Activated CD4-positive, alpha-beta T cell treated with anti-CD3 and anti-CD28 coated beads for 1 hour (primary cell): ENCODE results near the gene CHDH.

Source experiments
- DNase-seq: peaks from one replicate; pipeline ENCODE4 v3.0.0-alpha.2; 2020

CHDH gene

DNA sequence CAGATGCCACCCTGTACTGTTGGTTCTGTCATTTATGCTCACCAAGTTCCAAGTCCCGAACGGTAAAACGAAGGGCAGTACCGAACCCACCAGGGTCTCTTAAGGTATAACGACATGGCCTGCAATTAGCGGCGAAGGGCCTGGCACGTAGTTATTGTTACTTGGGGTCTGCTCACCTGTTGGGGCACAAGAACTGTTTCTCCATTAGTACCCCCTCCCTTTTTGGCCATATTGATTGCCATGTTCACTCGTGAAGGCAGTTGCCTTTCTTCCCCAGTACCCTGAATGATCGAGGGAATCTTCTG, 584 bp upstream of the CHDH start:
- DNase-seq: no peak

DNA sequence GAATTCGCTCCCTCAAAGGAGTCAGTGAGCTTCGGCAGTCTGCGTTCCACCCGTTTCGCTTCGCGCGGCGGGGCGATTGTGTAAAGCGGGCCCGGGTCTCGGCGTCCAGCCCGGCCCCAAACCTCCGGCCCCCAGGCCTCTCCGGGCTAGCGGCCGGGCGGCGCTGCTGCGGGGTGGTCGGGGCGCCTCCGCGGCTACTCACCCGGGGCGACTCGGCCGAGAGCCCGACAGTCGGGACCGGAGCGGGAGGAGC, 412 bp downstream of the CHDH start:
- DNase-seq: no peak

- DNase-seq: no peak
These were observed 927 bp downstream of the CHDH start for GRCh38 chr3:53845103-53845880.

DNA sequence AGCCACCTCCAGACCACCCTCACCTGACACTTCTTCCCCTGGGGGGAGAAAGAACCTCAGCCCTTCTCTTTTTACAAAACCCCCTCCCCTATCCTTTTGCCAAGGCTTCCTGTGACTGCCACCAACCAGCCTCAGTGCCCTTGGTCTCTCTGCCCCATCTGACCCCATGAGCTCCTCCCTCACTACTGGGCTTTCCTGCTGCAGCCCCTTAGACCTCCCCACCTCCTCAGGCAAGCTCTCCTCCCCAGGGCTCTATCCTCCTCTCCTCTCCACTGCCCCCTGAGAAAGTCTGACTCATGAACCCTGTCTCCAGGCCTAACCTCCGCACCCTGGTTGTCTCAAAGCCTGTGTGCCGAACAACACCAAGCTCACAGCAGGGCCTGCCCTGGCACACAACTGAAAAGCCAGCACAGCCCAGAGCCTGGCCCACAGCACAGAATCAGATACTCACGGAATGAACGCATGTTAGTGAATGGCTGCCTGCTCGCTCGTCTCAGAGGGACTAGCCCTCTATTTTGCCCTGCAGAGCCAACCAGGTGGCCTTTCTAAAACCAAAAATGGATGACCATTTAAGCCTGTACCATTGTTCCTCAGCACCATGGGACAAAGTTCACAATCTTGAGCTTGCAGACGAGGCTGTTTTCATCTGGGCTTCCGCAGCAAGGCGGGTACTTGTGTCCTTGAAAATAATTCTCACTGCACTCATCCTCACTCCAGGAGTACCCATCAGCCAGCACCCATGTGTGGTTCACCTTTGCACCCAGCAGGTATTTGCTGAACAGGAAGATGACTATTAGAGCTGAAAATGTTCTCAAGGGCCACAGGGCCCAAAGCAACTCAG, 1.7 kb downstream of the CHDH start:
- no peak for DNase-seq

DNA sequence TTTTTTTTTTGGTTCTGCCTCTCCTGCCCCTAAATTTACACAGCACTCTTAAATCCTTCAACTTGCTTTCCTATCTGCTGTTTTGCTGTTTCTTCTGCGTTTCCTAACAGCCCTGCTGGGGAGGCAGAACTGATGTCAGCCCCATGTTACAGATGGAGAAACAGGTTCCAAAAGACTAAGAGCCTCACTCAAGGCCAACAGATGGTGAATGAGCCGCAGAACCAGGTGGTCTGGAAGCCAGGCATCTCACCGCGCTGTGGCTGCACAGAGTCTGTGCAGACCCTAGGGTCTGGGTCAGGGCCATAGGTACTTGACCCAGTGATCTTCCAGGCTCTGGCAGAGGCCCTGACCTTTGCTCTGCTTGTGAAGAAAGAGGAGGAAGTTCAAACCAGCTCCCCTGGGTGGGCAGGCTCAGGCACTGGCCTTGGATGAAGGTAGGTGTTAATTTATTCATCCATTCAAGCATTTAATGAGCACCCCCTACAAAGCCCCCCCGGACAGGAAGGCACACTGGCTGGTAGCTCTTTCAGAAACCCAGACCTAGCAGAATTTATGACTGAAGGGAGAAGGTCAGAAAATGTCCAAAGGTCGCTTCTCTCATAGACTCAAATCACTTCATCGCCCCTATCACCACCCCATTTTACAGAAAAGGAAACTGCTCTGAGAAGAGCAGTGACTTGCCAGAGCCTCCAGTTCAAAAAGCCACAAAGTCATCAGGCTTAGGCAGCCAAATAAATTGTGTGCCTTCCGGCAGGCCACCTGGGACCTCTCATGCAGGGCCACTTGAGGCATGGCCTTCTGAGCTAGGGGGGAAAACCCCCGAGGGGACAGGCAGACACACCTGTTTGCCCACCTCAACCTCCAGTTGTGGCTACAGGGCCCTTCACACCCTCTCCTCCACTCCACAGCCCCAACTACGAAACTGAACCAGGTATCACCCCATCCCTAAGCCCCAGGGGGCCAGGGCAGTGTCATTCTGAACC, 2.7 kb downstream of the CHDH start:
- DNase-seq: no peak

DNA sequence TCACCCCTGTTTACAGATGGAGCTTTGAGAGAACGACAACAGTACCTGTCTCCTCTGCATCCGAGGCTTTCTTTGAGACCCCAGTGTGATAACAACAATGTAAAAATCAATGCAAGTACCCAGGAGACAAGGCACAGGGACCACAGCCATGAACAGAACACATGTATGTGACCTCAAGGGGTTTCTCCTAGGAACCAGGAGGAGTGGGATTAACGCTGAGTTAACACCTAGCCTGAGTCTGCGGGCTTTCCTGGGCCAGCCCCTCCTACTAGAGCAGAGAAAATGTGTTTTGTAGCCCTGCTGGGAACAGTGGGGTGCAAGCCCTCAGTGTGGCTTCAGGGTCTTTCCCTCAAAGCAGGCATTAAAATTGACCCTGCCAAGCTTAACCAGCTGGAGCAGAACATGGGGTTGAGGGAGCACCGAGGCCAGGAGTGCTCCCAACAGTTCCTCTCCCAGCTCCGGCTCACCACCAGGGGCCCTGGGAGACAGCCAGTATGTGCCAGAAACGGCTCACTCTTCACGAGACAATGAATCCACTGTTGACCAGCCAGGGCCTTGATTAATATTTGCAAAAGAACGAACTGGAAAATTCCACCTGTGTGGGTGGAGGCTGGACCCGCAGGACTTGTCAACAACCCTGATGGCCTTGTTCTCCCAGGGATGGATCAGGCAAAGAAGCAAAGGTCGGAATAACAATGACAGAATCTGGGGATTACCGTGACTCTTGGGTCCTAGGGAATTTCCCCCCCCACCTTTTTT, 3.6 kb downstream of the CHDH start:
- DNase-seq: no peak

- no peak for DNase-seq
These were observed 4.9 kb downstream of the CHDH start for GRCh38 chr3:53841296-53841695.

GRCh38 chr3:53837331-53837730, 8.9 kb downstream of the CHDH start:
- DNase-seq: no peak

- no peak for DNase-seq
These were observed 9.9 kb downstream of the CHDH start for GRCh38 chr3:53836084-53836872.

GRCh38 chr3:53835257-53835656, 11.0 kb downstream of the CHDH start:
- no peak for DNase-seq

GRCh38 chr3:53834429-53835095, 11.7 kb downstream of the CHDH start:
- no peak for DNase-seq

DNA sequence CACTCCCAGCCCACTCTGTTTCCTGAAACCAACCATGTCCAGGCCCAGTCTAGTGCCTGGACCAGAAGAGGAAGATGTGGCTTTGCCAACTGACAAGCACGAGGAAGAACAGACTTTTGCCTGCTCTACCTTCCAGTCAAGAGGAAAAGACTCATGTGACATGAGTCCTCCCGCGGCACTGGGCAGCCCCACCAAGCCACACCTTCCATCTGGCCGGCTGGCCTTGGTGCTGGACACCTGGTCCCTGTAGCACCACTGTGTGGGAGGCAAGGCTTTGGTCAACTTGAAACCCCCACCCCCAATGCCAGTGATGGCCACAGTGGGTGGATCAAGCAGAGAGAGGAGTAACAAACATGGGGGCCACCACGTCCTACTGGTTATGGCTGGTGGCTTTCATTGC, 12.5 kb downstream of the CHDH start:
- no peak for DNase-seq

DNA sequence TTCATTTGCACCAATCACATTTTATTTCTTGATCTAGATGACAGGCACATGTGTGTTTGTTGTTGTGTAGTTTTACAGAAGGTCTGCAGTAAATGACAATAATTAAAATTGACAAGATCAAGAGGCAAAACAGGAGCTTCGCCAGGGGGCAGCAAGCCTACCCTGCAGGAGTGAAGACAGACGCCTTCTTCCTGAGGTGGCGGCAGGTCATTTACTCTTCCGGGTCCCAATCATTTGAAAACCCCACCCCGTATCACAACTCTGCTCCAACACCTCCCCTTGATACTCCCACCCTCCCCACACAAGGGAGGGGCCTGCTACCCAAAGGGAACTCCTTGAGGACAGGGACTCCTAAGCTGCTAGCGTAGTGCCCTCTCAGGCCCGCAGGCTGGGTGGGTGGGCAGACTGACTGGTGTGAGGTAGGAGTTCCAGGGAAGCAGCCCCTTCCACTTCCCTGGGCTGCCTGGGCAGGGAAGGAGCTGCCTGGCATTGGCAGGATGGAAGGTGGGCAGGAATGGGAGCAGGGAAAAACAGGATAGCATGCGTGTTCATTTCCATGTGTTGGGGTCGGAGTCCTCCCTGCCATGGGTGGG, 13.1 kb downstream of the CHDH start:
- DNase-seq: no peak

GRCh38 chr3:53830944-53831343, 15.3 kb downstream of the CHDH start:
- no peak for DNase-seq

- DNase-seq: no peak
These were observed 16.6 kb downstream of the CHDH start for GRCh38 chr3:53829605-53830004.

DNA sequence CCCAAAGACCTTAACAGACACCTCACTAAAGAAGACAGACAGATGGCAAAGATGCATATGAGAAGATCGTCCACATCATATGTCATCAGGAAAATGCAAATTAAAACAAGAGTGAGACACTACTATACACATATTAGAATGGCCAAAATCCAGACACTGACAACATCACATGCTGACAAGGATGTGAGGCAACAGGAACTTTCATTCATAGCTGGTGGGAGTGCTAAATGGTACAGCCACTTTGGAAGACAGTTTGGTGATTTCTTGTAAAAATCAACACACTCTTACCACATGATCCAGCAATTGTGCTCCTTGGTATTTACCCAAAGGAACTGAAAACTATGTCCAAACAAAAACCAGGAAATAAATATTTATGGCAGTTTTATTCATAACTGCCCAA, 17.6 kb downstream of the CHDH start:
- DNase-seq: no peak

GRCh38 chr3:53826048-53826447, 20.2 kb downstream of the CHDH start:
- no peak for DNase-seq

- no peak for DNase-seq
These were observed 21.4 kb downstream of the CHDH start for GRCh38 chr3:53824795-53825194.

DNA sequence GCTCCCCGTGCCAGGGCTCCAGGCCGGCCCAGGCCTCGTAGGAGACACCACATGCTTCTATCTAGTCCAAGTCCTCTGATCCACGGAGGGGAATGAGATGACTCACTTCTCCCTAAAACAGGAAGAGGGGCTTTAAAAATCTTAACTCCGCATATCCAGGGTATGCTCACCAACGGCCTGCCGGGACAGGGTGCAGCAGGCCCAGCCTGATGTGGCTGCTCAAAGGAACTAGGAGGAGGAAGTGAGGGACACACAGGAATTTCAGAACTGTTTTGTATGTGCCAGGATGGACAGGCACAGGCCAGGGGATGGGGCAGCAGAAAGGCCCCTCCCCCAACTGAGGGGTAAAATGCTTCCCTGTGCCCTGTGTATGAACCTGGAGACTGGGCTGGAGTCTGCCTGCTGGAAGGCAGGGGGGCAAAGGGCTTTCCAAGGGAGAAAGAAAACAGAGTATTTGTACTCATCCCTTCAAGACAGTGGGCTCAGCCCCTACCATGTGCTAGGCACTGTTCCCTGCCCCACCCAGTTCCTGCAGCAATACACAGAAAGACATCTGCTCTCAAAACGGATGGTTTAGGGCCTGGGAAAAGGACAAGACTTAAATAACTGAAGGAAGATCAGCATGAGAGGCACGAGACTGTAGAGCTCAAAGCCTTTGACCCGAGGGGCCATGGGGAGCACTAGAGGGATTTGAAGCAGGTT, 22.1 kb downstream of the CHDH start:
- no peak for DNase-seq
